Mucosa of stomach (tissue), 1 donor: ENCODE data around the gene CMTM3.
"Not testable (repeated sequence)": the region's sequence is repeated elsewhere in the genome, so short reads cannot be mapped to it uniquely, and the experiment has no call there.

Experiments
- H3K27me3 ChIP-seq: one replicate; pipeline ENCODE4 v1.7.0; 2013; ENCODE audit warnings: mild to moderate bottlenecking, low read length; ENCODE audit not compliant: control insufficient read depth, insufficient read depth
- H3K36me3 ChIP-seq: one replicate; pipeline ENCODE4 v1.7.0; 2013; ENCODE audit warnings: low read length; ENCODE audit not compliant: control insufficient read depth, insufficient read depth
- H3K4me1 ChIP-seq: one replicate; pipeline ENCODE4 v1.7.0; 2013; ENCODE audit warnings: mild to moderate bottlenecking, low read length; ENCODE audit not compliant: control insufficient read depth, insufficient read depth
- H3K4me3 ChIP-seq: one replicate; pipeline ENCODE4 v1.7.0; 2013; ENCODE audit warnings: low read length
- H3K9ac ChIP-seq: one replicate; pipeline ENCODE4 v1.7.0; 2013; ENCODE audit warnings: mild to moderate bottlenecking, low read length, moderate library complexity
- H3K9me3 ChIP-seq: one replicate; pipeline ENCODE4 v1.7.0; 2013; ENCODE audit warnings: mild to moderate bottlenecking, low read length, moderate library complexity; ENCODE audit not compliant: control insufficient read depth
- donor health status: Pancreatic carcinoma.

Gene CMTM3

GRCh38 chr16:66630561-66631260 is 26.2 kb downstream of the CMTM3 start:
- H3K27me3 ChIP-seq: not testable (repeated sequence)

GRCh38 chr16:66631558-66631957 is 27.1 kb downstream of the CMTM3 start:
- not testable (repeated sequence) for H3K9ac ChIP-seq, H3K9me3 ChIP-seq, H3K27me3 ChIP-seq, H3K36me3 ChIP-seq, H3K4me3 ChIP-seq
- H3K4me1 ChIP-seq: peaks cover 15% of the 10 kb centered on the region

More at GRCh38 chr16:66630561-66631260, 26.2 kb downstream of the CMTM3 start:
- H3K9me3 ChIP-seq, H3K9ac ChIP-seq, H3K4me3 ChIP-seq, H3K36me3 ChIP-seq: not testable (repeated sequence)
- peaks cover 13% of the 10 kb centered on the region for H3K4me1 ChIP-seq

DNA sequence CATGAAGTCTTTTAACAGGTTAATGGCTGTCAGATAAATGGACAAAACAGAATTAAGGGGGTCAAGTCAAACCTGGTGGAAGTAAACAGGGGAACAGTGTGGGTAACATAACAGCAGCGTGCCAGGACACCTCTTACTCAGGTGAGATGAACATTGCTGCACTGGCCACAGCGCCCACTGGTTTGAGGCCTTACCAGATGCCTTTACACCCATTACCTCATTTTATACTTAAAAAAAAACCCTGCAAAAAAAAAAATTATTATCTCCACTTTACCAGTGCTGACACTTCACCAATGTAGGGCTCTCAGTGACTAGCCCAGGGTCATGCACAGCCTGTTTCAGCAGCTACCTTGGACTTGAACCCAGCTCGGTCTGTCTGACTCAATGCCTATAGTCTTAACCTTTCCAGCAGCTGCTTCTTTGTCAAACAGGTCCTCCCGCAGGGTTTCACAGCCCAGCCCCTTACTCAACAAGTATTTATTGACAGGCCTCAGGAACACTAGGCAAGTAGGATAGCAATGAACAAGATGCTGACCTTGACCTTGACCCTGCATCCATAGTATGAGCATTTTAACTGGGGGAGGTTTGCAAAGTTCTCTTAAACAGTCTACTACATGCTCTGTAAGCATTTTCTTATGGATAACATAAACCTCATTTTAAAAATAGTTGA is 30.2 kb downstream of the CMTM3 start:
- Histone ChIP-seq H3K9me3 (no peaks in the 10 kb centered on the region), H3K36me3 (peaks cover 4% of the 10 kb centered on the region), H3K4me3 (no peak overlapping the region), H3K4me1 (peaks cover 37% of the 10 kb centered on the region), H3K9ac (no peak overlapping the region), H3K27me3 (no peaks in the 10 kb centered on the region)

- H3K27me3 ChIP-seq: no peaks in the 10 kb centered on the region
- no peak overlapping the region for H3K4me3 ChIP-seq
- H3K4me1 ChIP-seq: peaks cover 39% of the 10 kb centered on the region
- no peaks in the 10 kb centered on the region for H3K9me3 ChIP-seq
- no peak overlapping the region for H3K9ac ChIP-seq
- peaks cover 4% of the 10 kb centered on the region for H3K36me3 ChIP-seq
These were observed 30.9 kb downstream of the CMTM3 start for GRCh38 chr16:66635406-66635805.

DNA sequence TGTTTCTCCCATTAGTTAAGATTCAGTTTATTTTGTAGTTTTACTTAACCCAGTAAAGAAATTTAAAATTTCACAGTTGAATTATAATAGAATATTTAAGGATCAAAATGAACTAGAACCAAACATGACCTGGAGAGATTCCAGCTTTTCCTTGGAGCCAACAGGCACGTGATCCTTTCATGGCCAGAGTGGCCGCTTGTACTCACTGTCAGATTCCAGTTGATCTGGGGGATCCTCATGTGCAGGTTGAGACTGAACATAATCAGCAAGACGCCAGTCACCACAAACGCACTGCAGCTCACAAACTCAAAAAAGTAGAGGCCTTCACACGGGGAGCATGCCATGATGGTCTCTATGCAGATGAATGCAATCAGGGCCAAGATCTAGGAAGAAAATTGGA is 31.7 kb downstream of the CMTM3 start:
- peaks cover 4% of the 10 kb centered on the region for H3K36me3 ChIP-seq
- no peaks in the 10 kb centered on the region for H3K27me3 ChIP-seq
- no peaks in the 10 kb centered on the region for H3K9me3 ChIP-seq
- no peak overlapping the region for H3K4me3 ChIP-seq
- H3K9ac ChIP-seq: no peak overlapping the region
- H3K4me1 ChIP-seq: peaks cover 39% of the 10 kb centered on the region

- Histone ChIP-seq H3K4me3 (no peak overlapping the region), H3K9ac (no peak overlapping the region), H3K36me3 (peaks cover 4% of the 10 kb centered on the region), H3K27me3 (no peaks in the 10 kb centered on the region), H3K4me1 (peaks cover 31% of the 10 kb centered on the region), H3K9me3 (no peaks in the 10 kb centered on the region)
These were observed 33.3 kb downstream of the CMTM3 start for GRCh38 chr16:66637806-66638205.

DNA sequence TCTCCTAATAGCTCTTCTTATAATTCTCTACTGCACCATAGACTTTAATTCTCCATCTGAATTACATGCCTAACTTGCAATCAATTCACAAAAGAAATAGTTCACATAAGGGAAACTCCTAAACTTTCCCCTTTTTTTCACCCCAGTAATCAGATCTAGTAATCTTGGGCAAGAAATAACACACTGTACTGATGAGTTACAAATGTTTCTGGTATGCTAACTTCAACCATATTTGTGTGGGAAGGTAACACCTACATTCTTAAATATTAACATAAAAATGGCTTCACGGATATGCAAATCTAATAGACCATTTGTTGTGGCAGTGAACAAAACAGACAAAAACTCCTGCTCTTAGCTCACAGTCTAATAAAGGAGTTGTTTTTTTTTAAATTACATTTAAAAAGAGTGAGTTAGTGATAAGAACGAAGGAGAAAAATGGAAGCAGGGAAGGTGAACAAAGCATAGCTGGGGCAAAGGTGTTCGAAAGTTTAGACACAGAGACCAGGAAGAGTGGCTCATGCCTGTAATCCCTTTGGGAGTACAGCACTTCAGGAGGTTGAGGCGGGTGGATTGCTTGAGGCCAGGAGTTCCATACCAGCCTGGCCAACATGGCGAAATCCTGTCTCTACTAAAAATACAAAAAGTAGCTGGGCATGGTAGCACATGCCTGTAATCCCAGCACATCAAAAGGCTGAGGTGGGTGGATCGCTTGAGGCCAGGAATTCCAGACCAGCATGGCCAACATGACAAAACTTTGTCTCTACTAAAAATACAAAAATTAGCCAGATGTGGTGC is 34.8 kb downstream of the CMTM3 start:
- H3K4me3 ChIP-seq: no peak overlapping the region
- no peaks in the 10 kb centered on the region for H3K27me3 ChIP-seq
- H3K9me3 ChIP-seq: no peaks in the 10 kb centered on the region
- H3K9ac ChIP-seq: no peak overlapping the region
- peaks cover 4% of the 10 kb centered on the region for H3K36me3 ChIP-seq
- peaks cover 26% of the 10 kb centered on the region for H3K4me1 ChIP-seq

DNA sequence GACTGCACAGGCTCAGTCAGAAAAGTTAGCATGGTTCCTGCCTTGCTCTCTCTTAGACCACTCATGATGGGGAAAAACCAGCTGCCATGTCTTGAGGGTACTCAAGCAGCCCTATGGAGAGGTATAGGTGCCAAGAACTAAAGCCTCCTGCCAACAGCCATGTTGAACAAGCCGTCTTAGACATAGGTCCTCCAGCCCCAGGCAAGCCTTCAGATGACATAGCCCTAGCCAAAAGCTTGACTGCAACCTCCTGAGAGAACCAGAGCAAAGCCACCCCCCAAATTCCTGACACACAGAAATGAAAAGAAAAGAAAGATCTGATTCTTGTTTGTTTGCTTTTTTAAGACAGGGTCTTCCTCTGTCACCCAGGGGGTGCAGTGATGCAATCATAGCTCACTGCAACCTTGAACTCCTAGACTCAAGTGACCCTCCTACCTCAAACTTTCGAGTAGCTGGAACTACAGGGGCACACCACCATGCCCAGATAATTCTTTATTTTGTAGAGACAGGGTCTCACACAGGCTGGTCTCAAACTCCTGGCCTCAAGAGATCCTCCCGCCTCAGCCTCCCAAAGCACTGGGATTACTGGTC is 36.3 kb downstream of the CMTM3 start:
- Histone ChIP-seq H3K9ac (no peak overlapping the region), H3K9me3 (no peaks in the 10 kb centered on the region), H3K4me1 (peaks cover 26% of the 10 kb centered on the region)

DNA sequence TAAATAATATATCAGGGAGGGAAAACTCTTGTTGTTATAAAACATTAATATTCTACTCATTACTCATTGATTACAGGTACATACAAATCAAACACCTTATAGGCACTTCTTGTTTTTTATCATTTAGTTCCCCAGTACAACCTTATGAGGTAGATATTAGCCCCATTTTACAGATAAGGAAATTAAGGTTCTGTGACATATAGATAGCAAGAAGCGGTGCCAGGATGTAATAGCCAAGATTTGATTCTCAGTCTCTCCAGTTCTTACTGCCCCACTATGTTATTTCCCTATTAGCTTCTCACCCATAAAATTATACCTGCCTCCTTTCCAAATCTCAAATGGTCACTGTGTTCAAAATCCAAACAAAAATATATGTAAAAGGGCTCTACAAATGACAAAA is 36.9 kb downstream of the CMTM3 start:
- H3K4me3 ChIP-seq: no peak overlapping the region
- no peaks in the 10 kb centered on the region for H3K9me3 ChIP-seq
- H3K27me3 ChIP-seq: no peaks in the 10 kb centered on the region
- H3K4me1 ChIP-seq: peaks cover 26% of the 10 kb centered on the region
- H3K36me3 ChIP-seq: peaks cover 2% of the 10 kb centered on the region
- H3K9ac ChIP-seq: no peak overlapping the region

More for the DNA sequence above, 36.3 kb downstream of the CMTM3 start:
- Histone ChIP-seq H3K36me3 (peaks cover 4% of the 10 kb centered on the region), H3K27me3 (no peaks in the 10 kb centered on the region), H3K4me3 (no peak overlapping the region)

GRCh38 chr16:66647866-66648265 is 43.4 kb downstream of the CMTM3 start:
- H3K9ac ChIP-seq: no peak overlapping the region
- peaks cover 35% of the 10 kb centered on the region for H3K4me1 ChIP-seq
- H3K27me3 ChIP-seq: no peaks in the 10 kb centered on the region
- no peaks in the 10 kb centered on the region for H3K36me3 ChIP-seq
- no peaks in the 10 kb centered on the region for H3K9me3 ChIP-seq
- H3K4me3 ChIP-seq: no peak overlapping the region

DNA sequence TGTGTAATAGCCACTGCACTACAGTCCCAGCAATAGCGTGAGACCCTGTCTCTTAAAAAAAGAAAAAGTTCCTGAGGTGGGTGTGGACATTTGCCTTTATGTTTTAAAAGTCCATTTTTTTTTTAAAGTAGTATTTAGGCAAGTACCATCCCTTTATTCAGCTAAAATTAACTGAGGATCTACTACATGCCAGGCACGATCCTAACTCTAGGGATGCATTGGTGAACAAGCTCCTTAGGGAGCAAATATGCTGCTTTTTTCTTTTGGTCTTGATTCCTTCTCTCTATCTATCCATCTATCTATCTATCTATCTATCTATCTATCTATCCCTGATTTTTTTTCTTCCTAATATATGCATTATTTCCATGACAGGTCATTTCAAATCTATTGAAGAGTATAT is 44.7 kb downstream of the CMTM3 start:
- Histone ChIP-seq H3K27me3 (no peaks in the 10 kb centered on the region), H3K4me1 (peaks cover 43% of the 10 kb centered on the region), H3K36me3 (no peaks in the 10 kb centered on the region), H3K9ac (no peak overlapping the region), H3K9me3 (no peaks in the 10 kb centered on the region), H3K4me3 (no peak overlapping the region)
